Measurements from ENCODE around the gene GDI2. TPM values are rescaled to one million over a fixed set of nuclear protein-coding genes. Genes with fewer than 3 reads are reported as not detected.

GDI2 gene
- total and polyA plus RNA-seq, 2 of the 13 experiments (the other 11 are each of a cell fraction or from before 2014, with no cell fraction given), result 153 to 477 TPM

DNA sequence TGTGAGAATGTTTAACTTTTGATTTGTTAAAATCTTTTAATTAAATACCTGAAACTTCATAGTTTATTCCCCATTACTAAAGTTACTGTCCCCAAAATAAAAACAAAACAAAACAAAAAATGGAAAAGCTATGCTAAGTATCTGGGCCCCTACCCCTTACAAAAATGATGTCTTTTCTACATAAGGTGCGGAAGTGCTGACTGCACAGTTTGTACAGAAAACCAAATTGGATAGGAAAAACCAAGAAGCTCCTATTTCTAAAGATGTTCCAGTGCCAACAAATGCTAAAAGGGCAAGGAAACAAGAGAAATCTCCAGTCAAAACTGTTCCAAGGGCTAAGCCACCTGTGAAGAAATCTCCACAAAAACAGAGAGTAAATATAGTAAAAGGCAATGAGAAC, 78.1 kb downstream of the GDI2 start:
- no peak overlapping the region for H3K9ac ChIP-seq (ENCODE audit: insufficient read depth, low read depth, low read length)
- no peak overlapping the region; the same call in 1 of the 2 replicates for H3K4me2 ChIP-seq (ENCODE audit: low read depth, low read length)
- no peak for FAIRE-seq
- intact Hi-C loops (cut with micrococcal nuclease; ENCODE audit: unreplicated experiment) (no loop called here), in situ Hi-C loops (cut with HindIII; ENCODE audit: extremely low pct_ligation_motif_present, low pct_unique_long_range_greater_than_20kb) (no loop called here)
- no TSS peak for BruUV-seq (replicated peaks)
- CTCF ChIA-PET (ENCODE audit: low intra/inter-chr PET ratio, low total read pairs), result no interaction called here
- no peaks in the 10 kb centered on the region for H3K9me3 ChIP-seq (ENCODE audit: low read length)
- no peak overlapping the region for H3K4me3 ChIP-seq (replicated peaks in 1 of 3; ENCODE audit: insufficient read depth in 1 of 3, low read depth in 2 of 3, low read length in 3 of 3)
- TF ChIP-seq BATF2 (CRISPR knock-in tag; IDR thresholded peaks at IDR 0.05) (no peak), ZNF550 (CRISPR knock-in tag; IDR thresholded peaks at IDR 0.05; ENCODE audit: borderline replicate concordance) (no peak), MAFF (IDR thresholded peaks at IDR 0.05; ENCODE audit: low read depth, low read length) (peak; percentile 83), MAFK (conservative IDR thresholded peaks at IDR 0.05 in 1 of 2, IDR thresholded peaks at IDR 0.05 in 1 of 2; ENCODE audit: low read length in 2 of 2) (peak; percentile 66 to 84), MBD4 (IDR thresholded peaks at IDR 0.05; ENCODE audit: borderline replicate concordance, low read length) (no peak)
- WGBS (ENCODE audit: low lambda C conversion rate), result 98% methylated on average over 1 of the region's 1 CpG
- peaks cover 16 to 62% of the 10 kb centered on the region in 2 experiments for H3K36me3 ChIP-seq (replicated peaks in 1 of 2; ENCODE audit: control insufficient read depth in 1 of 2, insufficient read depth in 2 of 2, low read length in 2 of 2)
- peak overlapping the region; percentile 17 for H3K27ac ChIP-seq (ENCODE audit: extremely low read length, insufficient read depth, low read length)
- H2AFZ ChIP-seq (ENCODE audit: low read length), result no peak overlapping the region
- H3K27me3 ChIP-seq (ENCODE audit: control insufficient read depth in 1 of 2, insufficient read depth in 2 of 2, low read length in 2 of 2), result no peaks in the 10 kb centered on the region
- no peaks in the 10 kb centered on the region for H4K20me1 ChIP-seq (ENCODE audit: insufficient read depth, low read length)
- POLR2A ChIA-PET, result interaction anchor here (0.7 kb wide), 1 partner anchor 334 kb away, joined by 4 read pairs; no protein-coding TSS in a partner anchor
- H3K79me2 ChIP-seq (ENCODE audit: insufficient read depth, low read length), result no peaks in the 10 kb centered on the region
- ATAC-seq, result no peak
- DNase-seq (ENCODE audit: low spot score), result no peak
- H3K4me1 ChIP-seq (ENCODE audit: insufficient read depth, low read length), result peaks cover 22% of the 10 kb centered on the region

- intact Hi-C loops (cut with micrococcal nuclease; ENCODE audit: unreplicated experiment), result no loop called here
- in situ Hi-C loops (cut with HindIII; ENCODE audit: extremely low pct_ligation_motif_present, low pct_unique_long_range_greater_than_20kb), result no loop called here
- no peak overlapping the region for H2AFZ ChIP-seq (ENCODE audit: low read length)
- no peak overlapping the region for H3K4me3 ChIP-seq (replicated peaks in 1 of 3; ENCODE audit: insufficient read depth in 1 of 3, low read depth in 2 of 3, low read length in 3 of 3)
- H3K9ac ChIP-seq (ENCODE audit: insufficient read depth, low read depth, low read length), result no peak overlapping the region
- H3K4me2 ChIP-seq (ENCODE audit: low read depth, low read length), result no peak overlapping the region
- CTCF ChIA-PET (ENCODE audit: low intra/inter-chr PET ratio, low total read pairs), result no interaction called here
- FAIRE-seq (no peak), ATAC-seq (no peak), DNase-seq (ENCODE audit: low spot score) (no peak)
- POLR2A ChIA-PET, result interaction anchor here (0.6 kb wide), 1 partner anchor 30 kb away, joined by 4 read pairs; no protein-coding TSS in a partner anchor
- TF ChIP-seq NRL (CRISPR knock-in tag; IDR thresholded peaks at IDR 0.05; ENCODE audit: borderline replicate concordance) (no peak), PLRG1 (conservative IDR thresholded peaks at IDR 0.05) (no peak), MTA1 (CRISPR knock-in tag; IDR thresholded peaks at IDR 0.05; ENCODE audit: borderline replicate concordance) (no peak), ATAD3A (CRISPR knock-in tag; IDR thresholded peaks at IDR 0.05) (no peak), REST (IDR thresholded peaks at IDR 0.05; ENCODE audit: borderline replicate concordance in 1 of 2, low read depth in 1 of 2, low read length in 2 of 2) (no peak), EHMT2 (IDR thresholded peaks at IDR 0.05; ENCODE audit: borderline replicate concordance, low read depth, low read length) (no peak), ZFP1 (CRISPR knock-in tag; IDR thresholded peaks at IDR 0.05) (no peak)
- TF ChIP-seq, protein P1, sequence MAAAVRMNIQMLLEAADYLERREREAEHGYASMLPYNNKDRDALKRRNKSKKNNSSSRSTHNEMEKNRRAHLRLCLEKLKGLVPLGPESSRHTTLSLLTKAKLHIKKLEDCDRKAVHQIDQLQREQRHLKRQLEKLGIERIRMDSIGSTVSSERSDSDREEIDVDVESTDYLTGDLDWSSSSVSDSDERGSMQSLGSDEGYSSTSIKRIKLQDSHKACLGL (CRISPR knock-in tag; IDR thresholded peaks at IDR 0.05), result no peak
- TF ChIP-seq, protein P2, sequence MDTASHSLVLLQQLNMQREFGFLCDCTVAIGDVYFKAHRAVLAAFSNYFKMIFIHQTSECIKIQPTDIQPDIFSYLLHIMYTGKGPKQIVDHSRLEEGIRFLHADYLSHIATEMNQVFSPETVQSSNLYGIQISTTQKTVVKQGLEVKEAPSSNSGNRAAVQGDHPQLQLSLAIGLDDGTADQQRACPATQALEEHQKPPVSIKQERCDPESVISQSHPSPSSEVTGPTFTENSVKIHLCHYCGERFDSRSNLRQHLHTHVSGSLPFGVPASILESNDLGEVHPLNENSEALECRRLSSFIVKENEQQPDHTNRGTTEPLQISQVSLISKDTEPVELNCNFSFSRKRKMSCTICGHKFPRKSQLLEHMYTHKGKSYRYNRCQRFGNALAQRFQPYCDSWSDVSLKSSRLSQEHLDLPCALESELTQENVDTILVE (CRISPR knock-in tag; IDR thresholded peaks at IDR 0.05), result no peak
- no TSS peak for BruUV-seq (replicated peaks)
- H4K20me1 ChIP-seq (ENCODE audit: insufficient read depth, low read length), result no peaks in the 10 kb centered on the region
- no peaks in the 10 kb centered on the region for H3K9me3 ChIP-seq (ENCODE audit: low read length)
- peaks cover 14 to 46% of the 10 kb centered on the region in 2 experiments for H3K36me3 ChIP-seq (replicated peaks in 1 of 2; ENCODE audit: control insufficient read depth in 1 of 2, insufficient read depth in 2 of 2, low read length in 2 of 2)
- WGBS (ENCODE audit: low lambda C conversion rate), result 93% methylated on average over 4 of the region's 4 CpGs
- H3K4me1 ChIP-seq (ENCODE audit: insufficient read depth, low read length), result peaks cover 22% of the 10 kb centered on the region
- no peaks in the 10 kb centered on the region for H3K79me2 ChIP-seq (ENCODE audit: insufficient read depth, low read length)
- no peak overlapping the region for H3K27ac ChIP-seq (ENCODE audit: extremely low read length, insufficient read depth, low read length)
- H3K27me3 ChIP-seq (ENCODE audit: control insufficient read depth in 1 of 2, insufficient read depth in 2 of 2, low read length in 2 of 2), result no peaks in the 10 kb centered on the region
Observed at GRCh38 chr10:5732141-5732540, 81.1 kb downstream of the GDI2 start.
